K562 (cell line): ENCODE results near the gene NTRK1. TPM values are rescaled to one million over a fixed set of nuclear protein-coding genes. Genes with fewer than 3 reads are reported as not detected.

Source experiments
- ARID1B ChIP-seq: fragments of 450-650 bp; IDR thresholded peaks from 2 replicates; pipeline ENCODE4 v1.6.1; 2016; ENCODE audit warnings: antibody characterized with exemption, mild to moderate bottlenecking, inconsistent platforms
- ETV1 ChIP-seq: fragments of 450-650 bp; conservative IDR thresholded peaks from 2 replicates; pipeline ENCODE4 v1.6.1; 2016; ENCODE audit warnings: missing genetic modification characterization, control low read depth, low read depth, missing compliant biosample characterization
- FOXJ3 ChIP-seq: sonication (generic); formaldehyde crosslinking; IDR thresholded peaks from 2 replicates; pipeline ENCODE4 v1.4.0; 2020; ENCODE audit warnings: mild to moderate bottlenecking, missing genetic modification reagents
- FUS ChIP-seq: fragments of 200-400 bp; formaldehyde crosslinking; optimal IDR thresholded peaks from 2 replicates; pipeline ENCODE3; 2017; ENCODE audit warnings: low read depth, low read length
- HEY1 ChIP-seq: fragments of 250-450 bp; sonication (Bioruptor Pico); IDR thresholded peaks from 2 replicates; pipeline ENCODE4 v1.5.0; 2020; ENCODE audit warnings: mild to moderate bottlenecking, moderate library complexity, borderline replicate concordance
- HSF4 ChIP-seq: fragments of 250-450 bp; sonication (Bioruptor Pico); IDR thresholded peaks from 2 replicates; pipeline ENCODE4 v2.1.2; 2022; ENCODE audit warnings: mild to moderate bottlenecking, moderate library complexity, borderline replicate concordance
- KAT7 ChIP-seq: sonication (generic); formaldehyde crosslinking; IDR thresholded peaks from 2 replicates; pipeline ENCODE4 v1.8.0; 2022; ENCODE audit warnings: missing genetic modification reagents, mild to moderate bottlenecking, borderline replicate concordance
- MTA2 ChIP-seq: fragments of 450-650 bp; IDR thresholded peaks from 2 replicates; pipeline ENCODE4 v1.6.1; 2016; ENCODE audit warnings: low read depth
- MTA3 ChIP-seq: fragments of 450-650 bp; formaldehyde crosslinking; IDR thresholded peaks from 2 replicates; pipeline ENCODE4 v1.6.1; 2017; ENCODE audit warnings: mild to moderate bottlenecking, borderline replicate concordance
- RAD51 ChIP-seq: fragments of 450-650 bp; IDR thresholded peaks from 2 replicates; pipeline ENCODE4 v1.7.1; 2016; ENCODE audit warnings: low read depth, mild to moderate bottlenecking, borderline replicate concordance
- SIRT6 ChIP-seq: IDR thresholded peaks from one replicate; pipeline ENCODE4 v1.6.1; 2012; ENCODE audit warnings: low read depth, mild to moderate bottlenecking, control low read depth, inconsistent platforms, low read length, moderate library complexity
- SIX5 ChIP-seq, 2 experiments: IDR thresholded peaks; 2 replicates each; pipeline ENCODE4 v1.6.1; 2011; ENCODE audit warnings: low read length in 2 of 2, borderline replicate concordance in 1 of 2, low read depth in 1 of 2, mild to moderate bottlenecking in 1 of 2, moderate library complexity in 1 of 2; ENCODE audit not compliant: insufficient read depth in 1 of 2
- SOX6 ChIP-seq: fragments of 450-650 bp; IDR thresholded peaks from 2 replicates; pipeline ENCODE4 v1.6.1; 2014; ENCODE audit warnings: mild to moderate bottlenecking
- SP1 ChIP-seq: sonication (generic); formaldehyde crosslinking; IDR thresholded peaks from 2 replicates; pipeline ENCODE4 v1.8.1; 2022; ENCODE audit warnings: mild to moderate bottlenecking, missing genetic modification reagents
- ZNF282 ChIP-seq: sonication (generic); formaldehyde crosslinking; IDR thresholded peaks from 2 replicates; pipeline ENCODE4 v1.8.1; 2023; ENCODE audit warnings: missing genetic modification reagents
- ZNF354B ChIP-seq: fragments of 250-450 bp; sonication (Bioruptor Pico); IDR thresholded peaks from 2 replicates; pipeline ENCODE4 v1.4.0; 2020
- ZSCAN29 ChIP-seq: fragments of 450-650 bp; IDR thresholded peaks from 2 replicates; pipeline ENCODE4 v1.6.1; 2017
- polyA plus RNA-seq, 8 experiments: library from polyadenylated mRNA; depleted of rRNA in 4 of 8; stranded (reverse) in 5 of 8; unstranded in 3 of 8; fragments of >200 nt; fragmentation: Nextera tagmentation in 2 of 8; fragmentation: Illumina TruSeq in 1 of 8; extraction: Ambion mirVana in 2 of 8; extraction: Trizol in 1 of 8; gene quantifications; 2 replicates each; pipeline versions ENCODE4 v1.2.1 to v1.2.3, GENCODE V29; 2011 to 2014; ENCODE audit warnings: inconsistent platforms in 1 of 8, missing spikeins in 1 of 8
- total RNA-seq, 7 experiments: library from RNA; depleted of rRNA in 6 of 7; stranded (reverse); fragments of >200 nt in 6 of 7; fragmentation: Illumina TruSeq in 2 of 7; extraction: Trizol in 2 of 7; gene quantifications; 2 replicates each; pipeline versions ENCODE4 v1.2.1 to v1.2.3, GENCODE V29; 2011 to 2021; ENCODE audit warnings: low replicate concordance in 1 of 7
- TF ChIP-seq, protein P1 (sequence below): fragments of 200-800 bp; sonication (Bioruptor generic); IDR thresholded peaks from 2 replicates; pipeline ENCODE4 v1.6.1; 2017; ENCODE audit warnings: missing genetic modification characterization, missing compliant biosample characterization
- TF ChIP-seq, protein P2 (sequence below): fragments of 450-650 bp; formaldehyde crosslinking; IDR thresholded peaks from 2 replicates; pipeline ENCODE4 v1.4.0; 2020; ENCODE audit warnings: mild to moderate bottlenecking, moderate library complexity
- TF ChIP-seq, protein P3 (sequence below): fragments of 250-450 bp; sonication (Bioruptor Pico); IDR thresholded peaks from 2 replicates; pipeline ENCODE4 v1.5.0; 2021; ENCODE audit warnings: mild to moderate bottlenecking, borderline replicate concordance
- TF ChIP-seq, protein P4 (sequence below): IDR thresholded peaks from 2 replicates; pipeline ENCODE4 v1.6.1; 2012; ENCODE audit warnings: low read depth, low read length, improper control_type of control experiment, borderline replicate concordance

NTRK1 gene
- total and polyA plus RNA-seq, 9 of the 15 experiments (the other 6 are each of a cell fraction or from before 2014, with no cell fraction given): 0.46 to 30.0 (median 7.9) TPM

DNA sequence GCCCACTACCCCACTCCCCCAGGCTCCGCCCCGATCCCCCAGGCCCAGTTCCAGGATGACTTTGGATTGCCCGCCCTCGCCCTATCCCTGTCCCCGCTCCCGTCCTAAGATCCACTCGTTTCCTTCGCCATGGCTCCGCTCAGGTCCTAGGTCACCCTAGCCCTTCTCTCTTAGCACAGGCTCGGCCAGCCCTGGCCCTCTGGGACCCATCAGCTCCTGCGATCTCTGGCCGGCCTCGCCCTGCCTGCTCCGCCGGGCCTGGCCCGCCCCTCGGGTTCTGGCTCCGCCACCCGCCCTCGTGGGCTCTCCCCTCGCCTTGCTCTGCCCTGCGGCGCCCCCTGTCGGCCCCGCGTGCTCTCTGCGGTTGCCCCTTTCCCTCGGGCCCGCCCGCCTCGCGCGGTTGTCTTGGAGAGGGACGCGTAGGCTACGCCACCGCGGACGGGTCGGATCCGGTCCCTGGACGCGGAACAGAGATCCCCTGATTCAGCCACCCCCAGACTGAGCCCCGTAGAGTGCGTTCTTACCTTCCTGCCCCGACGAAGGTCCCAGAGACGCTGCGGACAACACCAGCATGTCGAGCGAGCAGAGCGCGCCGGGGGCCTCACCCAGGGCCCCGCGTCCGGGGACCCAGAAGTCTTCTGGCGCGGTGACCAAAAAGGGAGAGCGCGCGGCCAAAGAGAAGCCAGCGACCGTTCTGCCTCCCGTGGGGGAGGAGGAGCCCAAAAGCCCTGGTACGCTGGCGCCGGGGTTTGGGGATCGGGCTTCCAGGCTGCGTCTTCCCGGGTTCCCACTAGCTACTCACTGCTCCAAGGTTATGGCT, 59.8 kb downstream of the NTRK1 start, which contains the start of gene LRRC71 (continued):
- TF ChIP-seq, protein P1, sequence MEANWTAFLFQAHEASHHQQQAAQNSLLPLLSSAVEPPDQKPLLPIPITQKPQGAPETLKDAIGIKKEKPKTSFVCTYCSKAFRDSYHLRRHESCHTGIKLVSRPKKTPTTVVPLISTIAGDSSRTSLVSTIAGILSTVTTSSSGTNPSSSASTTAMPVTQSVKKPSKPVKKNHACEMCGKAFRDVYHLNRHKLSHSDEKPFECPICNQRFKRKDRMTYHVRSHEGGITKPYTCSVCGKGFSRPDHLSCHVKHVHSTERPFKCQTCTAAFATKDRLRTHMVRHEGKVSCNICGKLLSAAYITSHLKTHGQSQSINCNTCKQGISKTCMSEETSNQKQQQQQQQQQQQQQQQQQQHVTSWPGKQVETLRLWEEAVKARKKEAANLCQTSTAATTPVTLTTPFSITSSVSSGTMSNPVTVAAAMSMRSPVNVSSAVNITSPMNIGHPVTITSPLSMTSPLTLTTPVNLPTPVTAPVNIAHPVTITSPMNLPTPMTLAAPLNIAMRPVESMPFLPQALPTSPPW (CRISPR knock-in tag): peak; percentile 90
- TF ChIP-seq SIRT6 (no peak), ARID1B (0 out of 2 replicates have a peak, but pooled peaks have one; percentile 27), ZNF282 (CRISPR knock-in tag) (0 out of 2 replicates have a peak, but pooled peaks have one; percentile 28), FUS (peak; percentile 73), SP1 (CRISPR knock-in tag) (peak; percentile 92), RAD51 (peak; percentile 18; the same call in 1 of the 2 replicates), MTA2 (0 out of 2 replicates have a peak, but pooled peaks have one; percentile 3), MTA3 (peak; percentile 88; the same call in 1 of the 2 replicates), ZNF354B (CRISPR knock-in tag) (no peak), HSF4 (no peak), HEY1 (no peak), ETV1 (tag) (peak; percentile 48; the same call in 1 of the 2 replicates), SIX5 (IDR thresholded peaks at IDR 0.05; ENCODE audit: borderline replicate concordance in 1 of 2, insufficient read depth in 1 of 2, low read depth in 1 of 2, low read length in 2 of 2) (no peak), ZSCAN29 (0 out of 2 replicates have a peak, but pooled peaks have one; percentile 43), KAT7 (CRISPR knock-in tag) (peak; percentile 68; the same call in 1 of the 2 replicates), FOXJ3 (CRISPR knock-in tag) (no peak), SOX6 (peak; percentile 52; the same call in 1 of the 2 replicates)
- TF ChIP-seq, protein P2, sequence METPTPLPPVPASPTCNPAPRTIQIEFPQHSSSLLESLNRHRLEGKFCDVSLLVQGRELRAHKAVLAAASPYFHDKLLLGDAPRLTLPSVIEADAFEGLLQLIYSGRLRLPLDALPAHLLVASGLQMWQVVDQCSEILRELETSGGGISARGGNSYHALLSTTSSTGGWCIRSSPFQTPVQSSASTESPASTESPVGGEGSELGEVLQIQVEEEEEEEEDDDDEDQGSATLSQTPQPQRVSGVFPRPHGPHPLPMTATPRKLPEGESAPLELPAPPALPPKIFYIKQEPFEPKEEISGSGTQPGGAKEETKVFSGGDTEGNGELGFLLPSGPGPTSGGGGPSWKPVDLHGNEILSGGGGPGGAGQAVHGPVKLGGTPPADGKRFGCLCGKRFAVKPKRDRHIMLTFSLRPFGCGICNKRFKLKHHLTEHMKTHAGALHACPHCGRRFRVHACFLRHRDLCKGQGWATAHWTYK (CRISPR knock-in tag): no peak; the same call in 1 of the 2 replicates
- TF ChIP-seq, protein P3, sequence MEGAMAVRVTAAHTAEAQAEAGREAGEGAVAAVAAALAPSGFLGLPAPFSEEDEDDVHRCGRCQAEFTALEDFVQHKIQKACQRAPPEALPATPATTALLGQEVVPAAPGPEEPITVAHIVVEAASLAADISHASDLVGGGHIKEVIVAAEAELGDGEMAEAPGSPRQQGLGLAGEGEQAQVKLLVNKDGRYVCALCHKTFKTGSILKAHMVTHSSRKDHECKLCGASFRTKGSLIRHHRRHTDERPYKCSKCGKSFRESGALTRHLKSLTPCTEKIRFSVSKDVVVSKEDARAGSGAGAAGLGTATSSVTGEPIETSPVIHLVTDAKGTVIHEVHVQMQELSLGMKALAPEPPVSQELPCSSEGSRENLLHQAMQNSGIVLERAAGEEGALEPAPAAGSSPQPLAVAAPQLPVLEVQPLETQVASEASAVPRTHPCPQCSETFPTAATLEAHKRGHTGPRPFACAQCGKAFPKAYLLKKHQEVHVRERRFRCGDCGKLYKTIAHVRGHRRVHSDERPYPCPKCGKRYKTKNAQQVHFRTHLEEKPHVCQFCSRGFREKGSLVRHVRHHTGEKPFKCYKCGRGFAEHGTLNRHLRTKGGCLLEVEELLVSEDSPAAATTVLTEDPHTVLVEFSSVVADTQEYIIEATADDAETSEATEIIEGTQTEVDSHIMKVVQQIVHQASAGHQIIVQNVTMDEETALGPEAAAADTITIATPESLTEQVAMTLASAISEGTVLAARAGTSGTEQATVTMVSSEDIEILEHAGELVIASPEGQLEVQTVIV (CRISPR knock-in tag): no peak
- TF ChIP-seq, protein P4, sequence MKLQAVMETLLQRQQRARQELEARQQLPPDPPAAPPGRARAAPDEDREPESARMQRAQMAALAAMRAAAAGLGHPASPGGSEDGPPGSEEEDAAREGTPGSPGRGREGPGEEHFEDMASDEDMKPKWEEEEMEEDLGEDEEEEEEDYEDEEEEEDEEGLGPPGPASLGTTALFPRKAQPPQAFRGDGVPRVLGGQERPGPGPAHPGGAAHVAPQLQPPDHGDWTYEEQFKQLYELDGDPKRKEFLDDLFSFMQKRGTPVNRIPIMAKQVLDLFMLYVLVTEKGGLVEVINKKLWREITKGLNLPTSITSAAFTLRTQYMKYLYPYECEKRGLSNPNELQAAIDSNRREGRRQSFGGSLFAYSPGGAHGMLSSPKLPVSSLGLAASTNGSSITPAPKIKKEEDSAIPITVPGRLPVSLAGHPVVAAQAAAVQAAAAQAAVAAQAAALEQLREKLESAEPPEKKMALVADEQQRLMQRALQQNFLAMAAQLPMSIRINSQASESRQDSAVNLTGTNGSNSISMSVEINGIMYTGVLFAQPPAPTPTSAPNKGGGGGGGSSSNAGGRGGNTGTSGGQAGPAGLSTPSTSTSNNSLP: no peak
